Measurements from ENCODE around the gene SKOR1. TPM values are rescaled to one million over a fixed set of nuclear protein-coding genes. Genes with fewer than 3 reads are reported as not detected.

SKOR1 gene
- total RNA-seq (ENCODE audit: unreplicated experiment): 0.21 TPM
- long read RNA-seq: 0 reads

- peak; percentile 50 for DNase-seq (ENCODE audit: low spot score)
- peaks cover 21% of the 10 kb centered on the region for H3K4me1 Mint-ChIP-seq (ENCODE audit: unreplicated experiment)
- H3K36me3 Mint-ChIP-seq (ENCODE audit: low read depth, unreplicated experiment): peaks cover 6% of the 10 kb centered on the region
- peaks cover 36% of the 10 kb centered on the region for H3K27me3 Mint-ChIP-seq (ENCODE audit: unreplicated experiment)
- no peak for TF ChIP-seq CTCF (IDR thresholded peaks at IDR 0.05; ENCODE audit: unreplicated experiment)
- H3K27ac Mint-ChIP-seq (ENCODE audit: unreplicated experiment): no peak within 1 kb of the TSS
- no peaks in the 10 kb centered on the region for H3K9me3 Mint-ChIP-seq (ENCODE audit: unreplicated experiment)
- no peak within 1 kb of the TSS for H3K4me3 Mint-ChIP-seq (ENCODE audit: unreplicated experiment)
These were observed at the start of gene SKOR1 for GRCh38 chr15:67824976-67825880. SKOR1 (plus strand) TSS chr15:67825509; CDS start chr15:67825603, 94 bp downstream.

GRCh38 chr15:67775998-67776397 is 49.3 kb upstream of the SKOR1 start:
- no peak overlapping the region for H3K4me3 Mint-ChIP-seq (ENCODE audit: unreplicated experiment)
- peaks cover 2% of the 10 kb centered on the region for H3K27me3 Mint-ChIP-seq (ENCODE audit: unreplicated experiment)
- H3K9me3 Mint-ChIP-seq (ENCODE audit: unreplicated experiment): no peaks in the 10 kb centered on the region
- no peaks in the 10 kb centered on the region for H3K36me3 Mint-ChIP-seq (ENCODE audit: low read depth, unreplicated experiment)
- H3K4me1 Mint-ChIP-seq (ENCODE audit: unreplicated experiment): no peaks in the 10 kb centered on the region
- no peak for TF ChIP-seq CTCF (IDR thresholded peaks at IDR 0.05; ENCODE audit: unreplicated experiment)
- no peak for DNase-seq (ENCODE audit: low spot score)
- H3K27ac Mint-ChIP-seq (ENCODE audit: unreplicated experiment): no peak overlapping the region

- DNase-seq (ENCODE audit: low spot score): no peak
- no peaks in the 10 kb centered on the region for H3K36me3 Mint-ChIP-seq (ENCODE audit: low read depth, unreplicated experiment)
- no peak overlapping the region for H3K4me3 Mint-ChIP-seq (ENCODE audit: unreplicated experiment)
- H3K4me1 Mint-ChIP-seq (ENCODE audit: unreplicated experiment): no peaks in the 10 kb centered on the region
- no peaks in the 10 kb centered on the region for H3K9me3 Mint-ChIP-seq (ENCODE audit: unreplicated experiment)
- H3K27me3 Mint-ChIP-seq (ENCODE audit: unreplicated experiment): peaks cover 2% of the 10 kb centered on the region
- TF ChIP-seq CTCF (IDR thresholded peaks at IDR 0.05; ENCODE audit: unreplicated experiment): no peak
- H3K27ac Mint-ChIP-seq (ENCODE audit: unreplicated experiment): no peak overlapping the region
These were observed 48.7 kb upstream of the SKOR1 start for GRCh38 chr15:67776600-67776999.

- no peak for TF ChIP-seq CTCF (IDR thresholded peaks at IDR 0.05; ENCODE audit: unreplicated experiment)
- H3K4me3 Mint-ChIP-seq (ENCODE audit: unreplicated experiment): no peak overlapping the region
- H3K4me1 Mint-ChIP-seq (ENCODE audit: unreplicated experiment): peaks cover 3% of the 10 kb centered on the region
- no peak overlapping the region for H3K27ac Mint-ChIP-seq (ENCODE audit: unreplicated experiment)
- no peaks in the 10 kb centered on the region for H3K36me3 Mint-ChIP-seq (ENCODE audit: low read depth, unreplicated experiment)
- no peak for DNase-seq (ENCODE audit: low spot score)
- H3K9me3 Mint-ChIP-seq (ENCODE audit: unreplicated experiment): no peaks in the 10 kb centered on the region
- peaks cover 2% of the 10 kb centered on the region for H3K27me3 Mint-ChIP-seq (ENCODE audit: unreplicated experiment)
These were observed 48.2 kb upstream of the SKOR1 start for GRCh38 chr15:67777071-67777470.

GRCh38 chr15:67777773-67778172 is 47.5 kb upstream of the SKOR1 start:
- peaks cover 2% of the 10 kb centered on the region for H3K27me3 Mint-ChIP-seq (ENCODE audit: unreplicated experiment)
- no peak overlapping the region for H3K4me3 Mint-ChIP-seq (ENCODE audit: unreplicated experiment)
- peaks cover 4% of the 10 kb centered on the region for H3K4me1 Mint-ChIP-seq (ENCODE audit: unreplicated experiment)
- no peaks in the 10 kb centered on the region for H3K9me3 Mint-ChIP-seq (ENCODE audit: unreplicated experiment)
- no peak for TF ChIP-seq CTCF (IDR thresholded peaks at IDR 0.05; ENCODE audit: unreplicated experiment)
- no peaks in the 10 kb centered on the region for H3K36me3 Mint-ChIP-seq (ENCODE audit: low read depth, unreplicated experiment)
- DNase-seq (ENCODE audit: low spot score): no peak
- no peak overlapping the region for H3K27ac Mint-ChIP-seq (ENCODE audit: unreplicated experiment)

All from endothelial cell (in vitro differentiated cells).